Neural cell (in vitro differentiated cells): ENCODE data around the gene TTC34. TPM values are rescaled to one million over a fixed set of nuclear protein-coding genes. Genes with fewer than 3 reads are reported as not detected.

ENCODE experiments used
- H2AFZ ChIP-seq: fragments of 200-600, 300-800 bp; sonication (generic), shearing (Covaris generic); 2 replicates; pipeline ENCODE4 v1.6.0; 2014; ENCODE audit warnings: low read depth, mild to moderate bottlenecking, antibody characterized with exemption, low read length, moderate library complexity
- H3F3A ChIP-seq: fragments of 200-600 bp; shearing (Covaris generic); 2 replicates; pipeline ENCODE4 v1.6.1; 2016; ENCODE audit warnings: mild to moderate bottlenecking, moderate library complexity, mixed read lengths, antibody characterized with exemption, low read length; ENCODE audit not compliant: insufficient read depth, poor library complexity, severe bottlenecking
- H3K27ac ChIP-seq: fragments of 200-600, 300-800 bp; sonication (generic), shearing (Covaris generic); 2 replicates; pipeline ENCODE4 v1.5.1; 2014; ENCODE audit warnings: mild to moderate bottlenecking, low read length, moderate library complexity
- H3K27me3 ChIP-seq: fragments of 300-800, 200-600 bp; sonication (generic), shearing (Covaris generic); 2 replicates; pipeline ENCODE4 v1.6.0; 2014; ENCODE audit warnings: mild to moderate bottlenecking, low read depth, low read length, moderate library complexity; ENCODE audit not compliant: insufficient read depth
- H3K36me3 ChIP-seq: fragments of 300-800, 200-600 bp; sonication (generic), shearing (Covaris generic); 2 replicates; pipeline ENCODE4 v1.5.1; 2014; ENCODE audit warnings: mild to moderate bottlenecking, antibody characterized with exemption, low read length, moderate library complexity; ENCODE audit not compliant: insufficient read depth
- H3K4me2 ChIP-seq: fragments of 300-800, 200-600 bp; sonication (generic), shearing (Covaris generic); 2 replicates; pipeline ENCODE4 v1.6.0; 2014; ENCODE audit warnings: mild to moderate bottlenecking, low read length
- H3K4me3 ChIP-seq: fragments of 300-800, 200-600 bp; sonication (generic), shearing (Covaris generic); 2 replicates; pipeline ENCODE4 v1.5.1; 2014; ENCODE audit warnings: mild to moderate bottlenecking, low read length, moderate library complexity
- H3K79me2 ChIP-seq: fragments of 200-600 bp; shearing (Covaris generic); replicated peaks from 2 replicates; pipeline ENCODE4 v1.6.0; 2014; ENCODE audit warnings: mild to moderate bottlenecking, low read length, moderate library complexity; ENCODE audit not compliant: insufficient read depth
- H3K9ac ChIP-seq: fragments of 300-800, 200-600 bp; sonication (generic), shearing (Covaris generic); 2 replicates; pipeline ENCODE4 v1.6.1; 2016; ENCODE audit warnings: mild to moderate bottlenecking, low read length, mixed read lengths
- H3K9me2 ChIP-seq: fragments of 200-600 bp; shearing (Covaris generic); 2 replicates; pipeline ENCODE4 v1.6.1; 2016; ENCODE audit warnings: mild to moderate bottlenecking, low read length, mixed read lengths; ENCODE audit not compliant: insufficient read depth
- H3K9me3 ChIP-seq: fragments of 200-600, 300-800 bp; sonication (generic), shearing (Covaris generic); 2 replicates; pipeline ENCODE4 v1.6.1; 2016; ENCODE audit warnings: mild to moderate bottlenecking, mixed run types, low read length, moderate library complexity, mixed read lengths
- H4K20me1 ChIP-seq: fragments of 200-600 bp; shearing (Covaris generic); 2 replicates; pipeline ENCODE4 v1.6.1; 2016; ENCODE audit warnings: mild to moderate bottlenecking, mixed run types; ENCODE audit not compliant: insufficient read depth
- CTCF ChIP-seq: fragments of 450-650 bp; IDR thresholded peaks from 2 replicates; pipeline ENCODE4 v1.5.1; 2014; ENCODE audit warnings: antibody characterized with exemption, mild to moderate bottlenecking, moderate library complexity; ENCODE audit not compliant: poor library complexity, severe bottlenecking
- EP300 ChIP-seq: fragments of 450-650 bp; conservative IDR thresholded peaks from 2 replicates; pipeline ENCODE4 v1.6.1; 2014; ENCODE audit warnings: antibody characterized with exemption, mild to moderate bottlenecking, moderate library complexity; ENCODE audit not compliant: poor library complexity, severe bottlenecking
- EZH2 ChIP-seq: fragments of 200-600, 300-800 bp; shearing (Covaris generic), sonication (generic); IDR thresholded peaks from 2 replicates; pipeline ENCODE4 v1.6.1; 2014; ENCODE audit warnings: antibody characterized with exemption, low read length, borderline replicate concordance, mild to moderate bottlenecking; ENCODE audit not compliant: insufficient read depth, poor library complexity, severe bottlenecking
- MXI1 ChIP-seq: fragments of 450-650 bp; conservative IDR thresholded peaks from 2 replicates; pipeline ENCODE4 v1.6.1; 2014; ENCODE audit warnings: antibody characterized with exemption, mild to moderate bottlenecking; ENCODE audit not compliant: poor library complexity, severe bottlenecking
- POLR2AphosphoS5 ChIP-seq: IDR thresholded peaks from 2 replicates; pipeline ENCODE4 v1.6.1; 2012
- RAD21 ChIP-seq: fragments of 450-650 bp; conservative IDR thresholded peaks from 2 replicates; pipeline ENCODE4 v1.6.1; 2014; ENCODE audit warnings: antibody characterized with exemption, mild to moderate bottlenecking, moderate library complexity
- REST ChIP-seq: IDR thresholded peaks from 2 replicates; pipeline ENCODE4 v1.6.1; 2012; ENCODE audit warnings: borderline replicate concordance
- SMC3 ChIP-seq: fragments of 450-650 bp; conservative IDR thresholded peaks from 2 replicates; pipeline ENCODE4 v1.6.1; 2014; ENCODE audit warnings: antibody characterized with exemption, mild to moderate bottlenecking, moderate library complexity; ENCODE audit not compliant: poor library complexity
- TAF1 ChIP-seq: IDR thresholded peaks from 2 replicates; pipeline ENCODE4 v1.6.1; 2012; ENCODE audit warnings: low read depth
- polyA plus RNA-seq: library from polyadenylated mRNA; depleted of rRNA; stranded (reverse); fragments of >200 nt; gene quantifications from 2 replicates; pipeline ENCODE4 v1.2.3, GENCODE V29; 2014

The TTC34 gene
- polyA plus RNA-seq, 1 donor from 2014 or later = 0.05 TPM

- H4K20me1 ChIP-seq = no peaks in the 10 kb centered on the region
- peak overlapping the region; percentile 87 for H3K4me2 ChIP-seq
- no peak overlapping the region for H2AFZ ChIP-seq
- H3K79me2 ChIP-seq = peaks cover 9% of the 10 kb centered on the region
- TF ChIP-seq CTCF (no peak), SMC3 (no peak), RAD21 (no peak), MXI1 (no peak), EZH2 (no peak), TAF1 (no peak), REST (no peak), POLR2AphosphoS5 (no peak), EP300 (no peak)
- H3K36me3 ChIP-seq = no peaks in the 10 kb centered on the region
- no peaks in the 10 kb centered on the region for H3K9me3 ChIP-seq
- no peaks in the 10 kb centered on the region for H3F3A ChIP-seq
- H3K4me3 ChIP-seq = peak overlapping the region; percentile 97
- H3K9ac ChIP-seq = peak overlapping the region; percentile 91
- no peak overlapping the region for H3K27ac ChIP-seq
- no peaks in the 10 kb centered on the region for H3K9me2 ChIP-seq
- H3K27me3 ChIP-seq = no peaks in the 10 kb centered on the region
Observed at GRCh38 chr1:2641381-2642130, 159.9 kb downstream of the TTC34 start.

- H4K20me1 ChIP-seq = no peaks in the 10 kb centered on the region
- no peaks in the 10 kb centered on the region for H3F3A ChIP-seq
- no peaks in the 10 kb centered on the region for H3K9me3 ChIP-seq
- no peaks in the 10 kb centered on the region for H3K27me3 ChIP-seq
- TF ChIP-seq TAF1 = no peak
- no peak for TF ChIP-seq CTCF
- TF ChIP-seq EZH2 = no peak
- no peak for TF ChIP-seq RAD21
- no peak for TF ChIP-seq EP300
- TF ChIP-seq SMC3 = no peak
- TF ChIP-seq MXI1 = no peak
- no peak for TF ChIP-seq REST
- TF ChIP-seq POLR2AphosphoS5 = no peak
- H3K27ac ChIP-seq = no peak overlapping the region
- no peak overlapping the region for H3K9ac ChIP-seq
- no peak overlapping the region for H3K4me3 ChIP-seq
- H3K36me3 ChIP-seq = no peaks in the 10 kb centered on the region
- no peak overlapping the region for H2AFZ ChIP-seq
- H3K79me2 ChIP-seq = peaks cover 9% of the 10 kb centered on the region
- H3K4me2 ChIP-seq = no peak overlapping the region
- H3K9me2 ChIP-seq = no peaks in the 10 kb centered on the region
Observed at GRCh38 chr1:2640626-2641025, 160.9 kb downstream of the TTC34 start.
